Mononuclear cell (primary cell): Measurements from ENCODE around the gene RFT1. TPM values are rescaled to one million over a fixed set of nuclear protein-coding genes. Genes with fewer than 3 reads are reported as not detected.
"Not testable (repeated sequence)": the region's sequence is repeated elsewhere in the genome, so short reads cannot be mapped to it uniquely, and the experiment has no call there.

Experiments used
- H3K27me3 ChIP-seq: 2 replicates; pipeline ENCODE4 v1.6.0; 2011; ENCODE audit warnings: low read length, control low read depth; ENCODE audit not compliant: insufficient read depth
- H3K4me1 ChIP-seq: 2 replicates; pipeline ENCODE4 v1.5.1; 2011; ENCODE audit warnings: mild to moderate bottlenecking, low read length, control low read depth; ENCODE audit not compliant: insufficient read depth
- H3K4me3 ChIP-seq: 2 replicates; pipeline ENCODE4 v1.5.1; 2011; ENCODE audit warnings: mild to moderate bottlenecking, low read length, moderate library complexity
- H3K9me3 ChIP-seq: 2 replicates; pipeline ENCODE4 v1.5.1; 2011; ENCODE audit warnings: low read depth, mild to moderate bottlenecking, control low read depth, low read length
- total RNA-seq: library from RNA; depleted of rRNA; stranded (reverse); fragments of >200 nt; gene quantifications from one replicate; pipeline ENCODE4 v1.2.3, GENCODE V29; 2012

RFT1 gene
- total RNA-seq, 1 donor: 8.7 TPM

GRCh38 chr3:53157974-53158580 lies 27.8 kb upstream of the RFT1 start:
- Histone ChIP-seq H3K9me3 (no peaks in the 10 kb centered on the region), H3K4me1 (peaks cover 44% of the 10 kb centered on the region), H3K27me3 (peaks cover 8% of the 10 kb centered on the region), H3K4me3 (no peak overlapping the region)

GRCh38 chr3:53156368-53156834 lies 26.2 kb upstream of the RFT1 start:
- Histone ChIP-seq H3K4me1 (peaks cover 44% of the 10 kb centered on the region), H3K27me3 (peaks cover 8% of the 10 kb centered on the region), H3K4me3 (no peak overlapping the region), H3K9me3 (no peaks in the 10 kb centered on the region)

GRCh38 chr3:53155760-53156159 lies 25.5 kb upstream of the RFT1 start:
- Histone ChIP-seq H3K4me1 (peaks cover 44% of the 10 kb centered on the region), H3K4me3 (no peak overlapping the region), H3K27me3 (peaks cover 8% of the 10 kb centered on the region), H3K9me3 (no peaks in the 10 kb centered on the region)

- Histone ChIP-seq H3K9me3 (no peaks in the 10 kb centered on the region), H3K4me3 (no peak overlapping the region), H3K27me3 (peaks cover 8% of the 10 kb centered on the region), H3K4me1 (peaks cover 35% of the 10 kb centered on the region)
These were observed 24.6 kb upstream of the RFT1 start for GRCh38 chr3:53154881-53155285.

DNA sequence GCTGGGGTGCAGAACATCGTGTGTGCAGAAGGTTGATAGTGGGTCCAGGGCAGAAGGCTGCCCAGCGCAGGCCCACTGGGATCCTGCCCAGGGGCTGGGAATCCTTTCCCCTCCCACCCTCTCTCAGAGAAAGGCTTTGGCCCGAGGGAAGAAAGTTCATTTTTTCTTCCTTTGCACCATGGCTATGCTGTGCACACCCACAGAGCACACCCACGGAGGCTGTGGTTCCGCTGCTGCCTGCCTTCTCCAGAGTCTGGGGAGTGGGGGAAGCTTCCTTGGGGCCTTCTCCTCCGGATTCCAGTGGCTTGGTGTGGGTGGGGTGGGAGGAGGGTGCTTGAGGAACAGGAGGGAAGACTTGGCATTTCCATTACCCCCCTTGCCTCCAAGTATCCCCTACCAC lies 23.7 kb upstream of the RFT1 start:
- peaks cover 26% of the 10 kb centered on the region for H3K4me1 ChIP-seq
- peaks cover 8% of the 10 kb centered on the region for H3K27me3 ChIP-seq
- no peak overlapping the region for H3K4me3 ChIP-seq
- H3K9me3 ChIP-seq: no peaks in the 10 kb centered on the region

DNA sequence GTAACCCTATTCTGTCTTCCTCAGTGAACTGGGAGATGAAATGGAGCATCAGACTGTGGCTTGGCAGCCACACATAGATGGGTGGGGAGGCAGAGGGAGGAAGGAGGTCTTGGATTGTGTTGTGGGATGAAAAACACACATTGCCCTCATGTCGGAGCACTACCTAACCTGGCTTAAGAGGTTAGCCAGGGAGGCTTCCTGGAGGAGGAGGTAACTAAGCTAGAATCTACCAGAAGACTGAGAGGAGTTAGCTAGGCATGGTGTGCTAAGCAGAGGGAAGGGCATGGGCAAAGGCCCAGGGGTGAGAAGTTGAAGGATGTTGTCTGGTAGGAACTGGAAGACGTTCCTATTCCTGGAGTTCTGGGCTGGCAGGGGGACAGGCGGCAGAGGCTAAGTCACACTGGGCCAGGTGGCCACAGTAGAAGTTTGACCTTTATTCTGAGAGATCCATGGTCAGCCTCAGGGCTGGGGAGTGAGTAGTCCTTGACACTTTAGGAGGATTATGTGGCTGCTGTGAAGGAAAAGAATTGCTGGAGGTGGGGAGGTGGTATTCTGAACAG lies 23.1 kb upstream of the RFT1 start:
- Histone ChIP-seq H3K4me1 (peaks cover 20% of the 10 kb centered on the region), H3K4me3 (no peak overlapping the region), H3K9me3 (no peaks in the 10 kb centered on the region), H3K27me3 (peaks cover 8% of the 10 kb centered on the region)

GRCh38 chr3:53151870-53152660 lies 21.8 kb upstream of the RFT1 start:
- H3K4me1 ChIP-seq: peaks cover 19% of the 10 kb centered on the region
- H3K9me3 ChIP-seq: no peaks in the 10 kb centered on the region
- H3K4me3 ChIP-seq: no peak overlapping the region
- H3K27me3 ChIP-seq: peaks cover 8% of the 10 kb centered on the region

DNA sequence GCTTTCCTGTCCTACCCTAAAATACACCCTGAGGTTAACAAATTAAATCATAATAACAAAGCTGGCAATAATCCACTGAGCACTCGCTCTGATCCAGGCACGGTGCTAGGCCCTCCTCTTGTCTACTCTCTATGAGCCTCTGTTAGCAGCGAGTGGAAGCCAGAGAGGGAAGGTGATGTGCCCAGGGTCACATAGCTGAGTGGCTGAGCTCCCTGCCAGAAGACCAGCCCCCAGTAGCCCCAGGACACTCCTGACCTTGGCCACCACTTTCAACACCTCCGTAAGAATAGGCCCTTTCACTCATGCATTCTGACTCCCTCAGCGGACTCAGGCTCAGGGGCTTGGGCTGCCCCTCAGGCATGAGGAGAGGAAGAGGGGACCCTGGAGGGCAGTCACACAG lies 21.2 kb upstream of the RFT1 start:
- no peak overlapping the region for H3K4me3 ChIP-seq
- peaks cover 8% of the 10 kb centered on the region for H3K27me3 ChIP-seq
- H3K4me1 ChIP-seq: peaks cover 23% of the 10 kb centered on the region
- H3K9me3 ChIP-seq: no peaks in the 10 kb centered on the region

- peaks cover 23% of the 10 kb centered on the region for H3K4me1 ChIP-seq
- H3K27me3 ChIP-seq, H3K4me3 ChIP-seq, H3K9me3 ChIP-seq: not testable (repeated sequence)
These were observed 20.8 kb upstream of the RFT1 start for GRCh38 chr3:53151086-53151438.

DNA sequence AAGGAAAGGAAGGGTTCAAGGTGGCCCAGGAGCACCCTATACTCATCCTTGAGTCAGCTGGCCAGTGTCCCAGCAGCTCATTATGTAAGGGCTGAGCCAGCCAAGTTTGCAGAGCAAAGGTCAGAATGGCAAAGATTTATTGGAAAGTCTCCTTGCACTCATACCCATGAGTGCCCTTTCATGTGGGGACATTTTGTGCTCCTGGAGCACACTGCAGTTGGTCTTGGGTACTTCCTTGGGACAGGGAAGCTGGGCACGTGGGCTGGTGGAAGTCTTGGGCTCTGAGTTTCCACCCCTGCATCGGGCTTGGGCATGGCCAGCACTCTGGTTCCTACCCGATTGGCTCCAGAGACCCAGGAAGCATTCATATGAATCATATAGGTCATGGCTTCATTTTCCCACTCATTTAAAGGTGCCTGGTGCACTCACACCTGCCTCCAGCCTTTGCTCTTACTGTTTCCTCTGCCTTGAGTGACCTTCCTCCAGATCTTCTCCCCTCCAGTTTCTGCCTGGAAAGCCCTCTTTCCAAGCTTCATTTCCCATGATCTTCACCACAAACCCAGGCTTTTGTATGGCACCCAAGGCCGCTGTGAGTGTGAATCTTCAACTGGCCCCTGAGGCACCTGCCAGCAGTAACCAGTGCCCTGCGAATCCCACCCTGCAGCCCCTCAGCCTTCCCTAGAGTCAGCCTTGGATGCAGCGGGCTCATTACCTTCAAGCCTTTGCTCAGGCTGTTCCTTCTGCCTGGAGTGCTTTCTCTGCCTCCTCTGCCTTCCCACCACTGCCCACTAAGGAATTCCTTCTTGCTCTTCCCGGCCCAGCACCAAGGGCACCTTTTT lies 20.2 kb upstream of the RFT1 start:
- H3K9me3 ChIP-seq: no peaks in the 10 kb centered on the region
- no peak overlapping the region for H3K4me3 ChIP-seq
- H3K27me3 ChIP-seq: no peaks in the 10 kb centered on the region
- peaks cover 23% of the 10 kb centered on the region for H3K4me1 ChIP-seq

DNA sequence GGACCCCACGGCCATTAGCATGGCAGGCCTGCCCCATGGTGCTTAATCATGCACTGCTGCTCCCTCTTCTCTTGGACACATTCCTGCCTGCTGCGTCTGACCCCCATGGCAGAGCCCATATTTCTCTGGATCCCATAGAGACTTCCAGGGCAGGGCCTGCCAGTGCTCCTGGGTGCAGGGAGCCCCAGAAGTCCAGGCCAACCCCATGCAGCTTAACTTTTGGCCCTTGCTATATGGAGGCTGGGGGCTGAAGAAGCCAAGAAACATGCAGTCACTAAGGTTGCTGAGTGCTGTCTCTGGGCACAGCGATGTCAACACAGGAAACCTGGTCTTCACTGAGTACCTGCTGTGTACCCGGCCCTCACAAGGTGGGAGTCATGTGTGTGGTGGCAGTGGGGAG lies 19.5 kb upstream of the RFT1 start:
- Histone ChIP-seq H3K4me1 (peaks cover 24% of the 10 kb centered on the region), H3K4me3 (no peak overlapping the region)

GRCh38 chr3:53149006-53149690 lies 18.9 kb upstream of the RFT1 start:
- Histone ChIP-seq H3K4me3 (no peak overlapping the region), H3K4me1 (peaks cover 29% of the 10 kb centered on the region), H3K27me3 (no peaks in the 10 kb centered on the region), H3K9me3 (no peaks in the 10 kb centered on the region)

More for the DNA sequence above, 19.5 kb upstream of the RFT1 start:
- H3K9me3 ChIP-seq: no peaks in the 10 kb centered on the region
- H3K27me3 ChIP-seq: no peaks in the 10 kb centered on the region

DNA sequence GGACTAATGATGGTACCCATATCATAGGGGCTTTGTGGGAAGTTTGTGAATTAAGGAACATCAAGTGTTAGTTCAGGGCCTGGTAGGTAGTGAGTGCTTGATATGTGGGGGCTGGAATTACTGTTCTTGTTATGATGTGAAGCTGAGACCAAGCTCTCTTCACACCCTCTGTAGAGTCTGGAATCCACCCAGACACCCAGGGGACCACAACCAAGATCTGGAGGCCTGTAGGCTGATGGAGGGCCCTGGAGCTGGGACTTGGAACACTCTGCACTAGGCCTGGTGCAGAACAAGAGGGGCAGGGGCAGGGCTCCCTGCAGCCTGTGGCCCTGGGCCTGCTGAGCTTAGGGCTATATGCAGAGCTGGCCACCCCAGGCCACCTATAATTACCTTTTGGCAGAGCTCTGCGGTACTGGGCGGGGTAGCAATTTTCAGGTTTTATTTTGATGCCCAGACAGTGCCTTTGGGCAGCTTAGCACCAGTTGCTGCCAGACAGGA lies 17.7 kb upstream of the RFT1 start:
- no peak overlapping the region for H3K4me3 ChIP-seq
- H3K9me3 ChIP-seq: no peaks in the 10 kb centered on the region

GRCh38 chr3:53147151-53147902 lies 17.1 kb upstream of the RFT1 start:
- no peaks in the 10 kb centered on the region for H3K9me3 ChIP-seq
- no peaks in the 10 kb centered on the region for H3K27me3 ChIP-seq
- H3K4me3 ChIP-seq: no peak overlapping the region
- peaks cover 44% of the 10 kb centered on the region for H3K4me1 ChIP-seq

More for the DNA sequence above, 17.7 kb upstream of the RFT1 start:
- peaks cover 41% of the 10 kb centered on the region for H3K4me1 ChIP-seq
- no peaks in the 10 kb centered on the region for H3K27me3 ChIP-seq
